Measurements from ENCODE around the gene TSHZ2. TPM values are rescaled to one million over a fixed set of nuclear protein-coding genes. Genes with fewer than 3 reads are reported as not detected.

TSHZ2 gene
- total and polyA plus RNA-seq, 4 donors = 0.93 to 8.8 (median 3.8) TPM

DNA sequence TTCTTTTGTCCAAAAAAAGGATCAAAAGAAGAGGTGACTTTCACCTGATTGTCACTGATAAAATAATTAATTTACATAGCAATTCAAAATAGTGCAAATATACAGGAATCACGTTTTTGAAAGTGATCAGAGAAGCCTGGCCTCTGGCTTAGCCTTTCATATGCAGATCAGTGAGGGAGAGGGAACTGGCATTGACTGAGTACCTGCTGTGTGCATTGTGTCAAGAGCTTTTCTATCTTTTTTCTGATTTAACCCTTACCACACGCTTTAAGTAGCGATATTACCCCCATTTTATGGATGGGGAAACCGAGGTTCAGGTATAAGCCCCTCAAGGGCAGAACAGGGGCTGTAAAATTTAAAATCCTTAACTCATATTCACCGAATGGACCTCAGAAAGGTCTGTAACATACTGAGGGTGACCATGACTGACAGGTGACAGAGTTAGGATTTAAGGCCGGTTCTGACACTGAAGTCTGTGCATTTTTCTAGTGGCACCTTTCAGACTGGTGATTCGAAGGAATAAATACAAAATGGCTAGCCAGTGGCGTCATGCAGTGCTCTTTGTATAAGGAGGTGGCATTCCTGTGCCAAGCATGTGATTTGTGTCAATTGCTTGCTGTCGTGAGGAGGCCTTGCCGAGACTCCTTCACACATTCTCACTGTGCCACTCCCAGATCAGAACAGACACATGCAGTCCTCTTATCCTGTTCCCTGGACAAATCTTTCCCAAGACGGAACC lies 310.2 kb downstream of the TSHZ2 start:
- no peaks in the 10 kb centered on the region for H3K4me1 ChIP-seq (ENCODE audit: control insufficient read depth in 5 of 5, insufficient read depth in 5 of 5, low read length in 5 of 5)
- H3K9ac ChIP-seq (ENCODE audit: insufficient read depth in 1 of 2, low read length in 2 of 2) = no peak overlapping the region
- H3K9me3 ChIP-seq (ENCODE audit: control insufficient read depth in 4 of 4, insufficient read depth in 3 of 4, low read length in 3 of 4) = peaks cover 0 to 2% (median 0%) of the 10 kb centered on the region in 4 donors
- 70 to 72% methylated on average over 11 of the region's 11 CpGs for WGBS, 2 donors
- no peak overlapping the region for H3K4me3 ChIP-seq
- TF ChIP-seq, protein P1, sequence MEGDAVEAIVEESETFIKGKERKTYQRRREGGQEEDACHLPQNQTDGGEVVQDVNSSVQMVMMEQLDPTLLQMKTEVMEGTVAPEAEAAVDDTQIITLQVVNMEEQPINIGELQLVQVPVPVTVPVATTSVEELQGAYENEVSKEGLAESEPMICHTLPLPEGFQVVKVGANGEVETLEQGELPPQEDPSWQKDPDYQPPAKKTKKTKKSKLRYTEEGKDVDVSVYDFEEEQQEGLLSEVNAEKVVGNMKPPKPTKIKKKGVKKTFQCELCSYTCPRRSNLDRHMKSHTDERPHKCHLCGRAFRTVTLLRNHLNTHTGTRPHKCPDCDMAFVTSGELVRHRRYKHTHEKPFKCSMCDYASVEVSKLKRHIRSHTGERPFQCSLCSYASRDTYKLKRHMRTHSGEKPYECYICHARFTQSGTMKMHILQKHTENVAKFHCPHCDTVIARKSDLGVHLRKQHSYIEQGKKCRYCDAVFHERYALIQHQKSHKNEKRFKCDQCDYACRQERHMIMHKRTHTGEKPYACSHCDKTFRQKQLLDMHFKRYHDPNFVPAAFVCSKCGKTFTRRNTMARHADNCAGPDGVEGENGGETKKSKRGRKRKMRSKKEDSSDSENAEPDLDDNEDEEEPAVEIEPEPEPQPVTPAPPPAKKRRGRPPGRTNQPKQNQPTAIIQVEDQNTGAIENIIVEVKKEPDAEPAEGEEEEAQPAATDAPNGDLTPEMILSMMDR (IDR thresholded peaks at IDR 0.05; ENCODE audit: control extremely low read depth, extremely low read depth) = no peak
- H3K27me3 ChIP-seq (ENCODE audit: control insufficient read depth in 3 of 3, insufficient read depth in 3 of 3, low read length in 2 of 3) = no peaks in the 10 kb centered on the region
- DNase-seq (no peak), ATAC-seq (ENCODE audit: insufficient read depth, low FRiP score) (no peak)
- no peak overlapping the region for H3K27ac ChIP-seq (ENCODE audit: low read depth in 1 of 2, low read length in 1 of 2)
- no peaks in the 10 kb centered on the region for H3K36me3 ChIP-seq (ENCODE audit: control insufficient read depth in 4 of 4, insufficient read depth in 4 of 4, low read length in 4 of 4)

- Histone ChIP-seq H3K27me3 (ENCODE audit: control insufficient read depth in 3 of 3, insufficient read depth in 3 of 3, low read length in 2 of 3) (no peaks in the 10 kb centered on the region), H3K9ac (ENCODE audit: insufficient read depth in 1 of 2, low read length in 2 of 2) (no peak overlapping the region), H3K4me3 (no peak overlapping the region), H3K4me1 (ENCODE audit: control insufficient read depth in 5 of 5, insufficient read depth in 5 of 5, low read length in 5 of 5) (no peaks in the 10 kb centered on the region), H3K27ac (ENCODE audit: low read depth in 1 of 2, low read length in 1 of 2) (no peak overlapping the region), H3K9me3 (ENCODE audit: control insufficient read depth in 4 of 4, insufficient read depth in 3 of 4, low read length in 3 of 4) (peaks cover 0 to 2% (median 0%) of the 10 kb centered on the region in 4 donors), H3K36me3 (ENCODE audit: control insufficient read depth in 4 of 4, insufficient read depth in 4 of 4, low read length in 4 of 4) (no peaks in the 10 kb centered on the region)
- TF ChIP-seq, protein P1 (IDR thresholded peaks at IDR 0.05; ENCODE audit: control extremely low read depth, extremely low read depth) = no peak
- ATAC-seq (ENCODE audit: insufficient read depth, low FRiP score) = no peak
- WGBS, 2 donors = 69 to 73% methylated on average over 2 of the region's 2 CpGs
- no peak for DNase-seq
Measured at GRCh38 chr20:53283011-53283410, 310.9 kb downstream of the TSHZ2 start.

- Histone ChIP-seq H3K36me3 (ENCODE audit: control insufficient read depth in 4 of 4, insufficient read depth in 4 of 4, low read length in 4 of 4) (no peaks in the 10 kb centered on the region), H3K27ac (ENCODE audit: low read depth in 1 of 2, low read length in 1 of 2) (no peak overlapping the region), H3K9ac (ENCODE audit: insufficient read depth in 1 of 2, low read length in 2 of 2) (no peak overlapping the region), H3K4me3 (no peak overlapping the region), H3K9me3 (ENCODE audit: control insufficient read depth in 4 of 4, insufficient read depth in 3 of 4, low read length in 3 of 4) (peaks cover 0 to 2% (median 0%) of the 10 kb centered on the region in 4 donors), H3K27me3 (ENCODE audit: control insufficient read depth in 3 of 3, insufficient read depth in 3 of 3, low read length in 2 of 3) (no peaks in the 10 kb centered on the region), H3K4me1 (ENCODE audit: control insufficient read depth in 5 of 5, insufficient read depth in 5 of 5, low read length in 5 of 5) (no peaks in the 10 kb centered on the region)
- DNase-seq (no peak), ATAC-seq (ENCODE audit: insufficient read depth, low FRiP score) (no peak)
- 65 to 76% methylated on average over 3 of the region's 3 CpGs for WGBS, 2 donors
- TF ChIP-seq, protein P1 (IDR thresholded peaks at IDR 0.05; ENCODE audit: control extremely low read depth, extremely low read depth) = no peak
Measured at GRCh38 chr20:53283597-53283996, 311.4 kb downstream of the TSHZ2 start.
